WTC11 (cell line): ENCODE measurements around the gene CIDEB.

Source experiments
- NFYB ChIP-seq: sonication (generic); formaldehyde crosslinking; conservative IDR thresholded peaks from 2 replicates; pipeline ENCODE4 v1.8.0; 2022; ENCODE audit warnings: low read depth, missing genetic modification reagents
- TCF7 ChIP-seq: sonication (generic); formaldehyde crosslinking; IDR thresholded peaks from 2 replicates; pipeline ENCODE4 v1.8.0; 2022; ENCODE audit warnings: mild to moderate bottlenecking, low read depth, missing genetic modification reagents, moderate library complexity
- TF ChIP-seq, protein P1 (sequence below): fragments of 200-600 bp; IDR thresholded peaks from 2 replicates; pipeline ENCODE4 v1.8.0; 2022; ENCODE audit warnings: antibody characterized with exemption

DNA sequence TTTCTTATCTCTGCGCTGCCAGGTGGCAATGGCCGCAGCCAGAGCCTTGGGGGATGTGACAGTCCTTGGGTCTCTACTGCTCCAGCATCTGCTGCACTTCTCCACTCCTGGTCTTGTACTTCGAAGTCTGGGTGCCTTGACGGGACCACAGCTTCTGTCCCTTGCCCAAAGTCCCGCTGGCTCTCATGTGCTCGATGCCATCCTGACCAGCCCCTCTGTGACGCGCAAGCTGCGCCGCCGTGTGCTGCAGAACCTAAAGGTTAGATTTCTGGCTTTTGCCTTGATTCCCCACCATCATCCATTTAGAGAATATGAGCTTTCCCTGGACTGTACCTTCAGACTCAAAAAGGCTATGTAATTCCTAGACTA lies 3.8 kb downstream of the CIDEB start:
- TF ChIP-seq TCF7 (no peak), NFYB (CRISPR knock-in tag) (no peak)
- TF ChIP-seq, protein P1, sequence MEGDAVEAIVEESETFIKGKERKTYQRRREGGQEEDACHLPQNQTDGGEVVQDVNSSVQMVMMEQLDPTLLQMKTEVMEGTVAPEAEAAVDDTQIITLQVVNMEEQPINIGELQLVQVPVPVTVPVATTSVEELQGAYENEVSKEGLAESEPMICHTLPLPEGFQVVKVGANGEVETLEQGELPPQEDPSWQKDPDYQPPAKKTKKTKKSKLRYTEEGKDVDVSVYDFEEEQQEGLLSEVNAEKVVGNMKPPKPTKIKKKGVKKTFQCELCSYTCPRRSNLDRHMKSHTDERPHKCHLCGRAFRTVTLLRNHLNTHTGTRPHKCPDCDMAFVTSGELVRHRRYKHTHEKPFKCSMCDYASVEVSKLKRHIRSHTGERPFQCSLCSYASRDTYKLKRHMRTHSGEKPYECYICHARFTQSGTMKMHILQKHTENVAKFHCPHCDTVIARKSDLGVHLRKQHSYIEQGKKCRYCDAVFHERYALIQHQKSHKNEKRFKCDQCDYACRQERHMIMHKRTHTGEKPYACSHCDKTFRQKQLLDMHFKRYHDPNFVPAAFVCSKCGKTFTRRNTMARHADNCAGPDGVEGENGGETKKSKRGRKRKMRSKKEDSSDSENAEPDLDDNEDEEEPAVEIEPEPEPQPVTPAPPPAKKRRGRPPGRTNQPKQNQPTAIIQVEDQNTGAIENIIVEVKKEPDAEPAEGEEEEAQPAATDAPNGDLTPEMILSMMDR, result no peak
